Endothelial cell of umbilical vein (primary cell): ENCODE data around the gene RAB3B. TPM values are rescaled to one million over a fixed set of nuclear protein-coding genes. Genes with fewer than 3 reads are reported as not detected.
"Not testable (repeated sequence)": the region's sequence is repeated elsewhere in the genome, so short reads cannot be mapped to it uniquely, and the experiment has no call there.

Experiments used
- BruUV-seq: library from RNA; stranded (reverse); fragments of 400-500 nt; replicated peaks from 2 replicates; lab custom pipeline; 2021; lab: Mats Ljungman, UMichigan
- CTCF ChIA-PET: fragments of 300-600, 350-600 bp; sonication (Branson Sonifier 250); formaldehyde crosslinking; loops from one replicate; lab custom pipeline; 2021; ENCODE audit warnings: antibody characterized with exemption, inconsistent platforms; lab: Charles Lee
- POLR2A ChIA-PET: fragments of 300-600, 350-600 bp; sonication (Branson Sonifier 250); formaldehyde crosslinking; loops from one replicate; lab custom pipeline; 2021; ENCODE audit warnings: antibody characterized with exemption, inconsistent platforms; lab: Charles Lee
- DNase-seq: peaks from one replicate; pipeline ENCODE4 v3.0.0-alpha.2; 2011; ENCODE audit warnings: low read depth, low spot score
- FAIRE-seq: peaks from 2 replicates; lab custom pipeline; 2011; peaks lifted over from hg19 to GRCh38; lab: Jason Lieb, UNC
- H2AFZ ChIP-seq: 2 replicates; pipeline ENCODE4 v1.6.0; 2012; ENCODE audit warnings: low read depth, low read length, control low read depth, inconsistent platforms
- H3K27ac ChIP-seq: 2 replicates; pipeline ENCODE4 v1.5.1; 2011; ENCODE audit warnings: low read depth, mild to moderate bottlenecking, control low read depth, low read length, moderate library complexity; ENCODE audit not compliant: insufficient read depth
- H3K27me3 ChIP-seq, 2 experiments: 2 replicates each; pipeline versions ENCODE4 v1.6.0 to v1.6.1; 2011; ENCODE audit warnings: low read length in 2 of 2, mixed read lengths in 1 of 2; ENCODE audit not compliant: control insufficient read depth in 2 of 2, insufficient read depth in 2 of 2
- H3K36me3 ChIP-seq, 2 experiments: 2 replicates in 1 of 2; 3 replicates in 1 of 2; pipeline ENCODE4 v1.5.1; 2011; ENCODE audit warnings: low read length in 2 of 2, mild to moderate bottlenecking in 1 of 2, moderate library complexity in 1 of 2; ENCODE audit not compliant: control insufficient read depth in 2 of 2, insufficient read depth in 2 of 2; ENCODE audit errors: extremely low read depth in 1 of 2
- H3K4me1 ChIP-seq: 3 replicates; pipeline ENCODE4 v1.5.1; 2011; ENCODE audit warnings: mild to moderate bottlenecking, low read length; ENCODE audit not compliant: control insufficient read depth, insufficient read depth; ENCODE audit errors: extremely low read depth
- H3K4me2 ChIP-seq: 2 replicates; pipeline ENCODE4 v1.6.1; 2011; ENCODE audit warnings: low read length, control low read depth, mixed read lengths; ENCODE audit not compliant: insufficient read depth
- H3K4me3 ChIP-seq, 3 experiments: fragments of 200-600 bp in 1 of 3; sonication (generic), shearing (Covaris generic) in 1 of 3; replicated peaks in 1 of 3; 2 replicates each; pipeline ENCODE4 v1.5.1; 2011 to 2016; ENCODE audit warnings: control low read depth in 3 of 3, low read length in 3 of 3, mild to moderate bottlenecking in 2 of 3, inconsistent platforms in 1 of 3, low read depth in 1 of 3, moderate library complexity in 1 of 3; ENCODE audit not compliant: insufficient read depth in 1 of 3
- H3K79me2 ChIP-seq: 2 replicates; pipeline ENCODE4 v1.6.0; 2012; ENCODE audit warnings: low read length, inconsistent platforms; ENCODE audit not compliant: control insufficient read depth, insufficient read depth
- H3K9ac ChIP-seq: replicated peaks from 2 replicates; pipeline ENCODE3; 2011; ENCODE audit warnings: low read length, control low read depth; ENCODE audit not compliant: insufficient read depth; ENCODE audit errors: extremely low read depth
- H3K9me1 ChIP-seq: replicated peaks from 3 replicates; pipeline ENCODE4 v1.6.0; 2011; ENCODE audit warnings: mild to moderate bottlenecking, low read length; ENCODE audit not compliant: control insufficient read depth, insufficient read depth; ENCODE audit errors: extremely low read depth
- H3K9me3 ChIP-seq: replicated peaks from 2 replicates; pipeline ENCODE4 v1.5.1; 2012; ENCODE audit warnings: low read length, inconsistent platforms; ENCODE audit not compliant: control insufficient read depth, insufficient read depth
- H4K20me1 ChIP-seq: replicated peaks from 2 replicates; pipeline ENCODE3; 2011; ENCODE audit warnings: mild to moderate bottlenecking, low read length; ENCODE audit not compliant: control insufficient read depth, insufficient read depth; ENCODE audit errors: extremely low read depth
- CTCF ChIP-seq, 2 donors: IDR thresholded peaks; 1 replicate in 1 of 2; 2 replicates in 1 of 2; pipeline ENCODE4 v1.5.1; 2011; ENCODE audit warnings: low read length in 2 of 2, mild to moderate bottlenecking in 2 of 2, moderate library complexity in 2 of 2, control low read depth in 1 of 2, inconsistent platforms in 1 of 2, low read depth in 1 of 2; ENCODE audit not compliant: insufficient read depth in 1 of 2; ENCODE audit errors: extremely low read depth in 1 of 2
- EZH2 ChIP-seq: IDR thresholded peaks from 2 replicates; pipeline ENCODE4 v1.6.1; 2012; ENCODE audit warnings: borderline replicate concordance, low read depth, mild to moderate bottlenecking, moderate library complexity, low read length, inconsistent platforms; ENCODE audit not compliant: severe bottlenecking
- FOS ChIP-seq: IDR thresholded peaks from 2 replicates; pipeline ENCODE4 v1.6.1; 2011; ENCODE audit warnings: mild to moderate bottlenecking, low read length, moderate library complexity, borderline replicate concordance; ENCODE audit not compliant: insufficient read depth
- GATA2 ChIP-seq: IDR thresholded peaks from 2 replicates; pipeline ENCODE4 v1.7.0; 2011; ENCODE audit warnings: low read depth, mild to moderate bottlenecking, moderate library complexity, mixed read lengths, low read length; ENCODE audit not compliant: insufficient read length, insufficient read depth
- JUN ChIP-seq: IDR thresholded peaks from 2 replicates; pipeline ENCODE4 v1.6.1; 2011; ENCODE audit warnings: borderline replicate concordance, low read depth; ENCODE audit not compliant: insufficient read length, insufficient read depth
- MYC ChIP-seq: IDR thresholded peaks from one replicate; pipeline ENCODE4 v1.6.1; 2011; ENCODE audit warnings: mild to moderate bottlenecking, low read depth, low read length
- POLR2A ChIP-seq: IDR thresholded peaks from 2 replicates; pipeline ENCODE4 v1.6.1; 2012; ENCODE audit warnings: low read depth, mild to moderate bottlenecking, control low read depth, low read length
- POLR2AphosphoS5 ChIP-seq: IDR thresholded peaks from 2 replicates; pipeline ENCODE4 v1.6.1; 2012; ENCODE audit warnings: low read depth, mild to moderate bottlenecking, control low read depth, low read length, moderate library complexity; ENCODE audit not compliant: insufficient read depth
- dilution Hi-C: fragments of 300-500 bp; cut with MboI; formaldehyde crosslinking; loops from one replicate; pipeline ENCODE4 v1.15.0; 2019; ENCODE audit warnings: low sequenced_read_pairs; ENCODE audit not compliant: extremely low pct_ligation_motif_present
- intact Hi-C: fragments of 100-400 bp; cut with micrococcal nuclease; formaldehyde crosslinking; loops from one replicate; pipeline ENCODE4 v1.10.0; 2022
- polyA plus RNA-seq, 4 experiments: library from polyadenylated mRNA; depleted of rRNA in 3 of 4; stranded (reverse) in 3 of 4; unstranded in 1 of 4; fragments of >200 nt; gene quantifications; 2 replicates each; pipeline versions ENCODE4 v1.2.1 to v1.2.3, GENCODE V29; 2011 to 2012; ENCODE audit warnings: missing spikeins in 1 of 4
- total RNA-seq: library from RNA; stranded (reverse); gene quantifications from 2 replicates; pipeline ENCODE4 v1.2.3, GENCODE V29; 2021
- TF ChIP-seq, protein P1 (sequence below): IDR thresholded peaks from 2 replicates; pipeline ENCODE4 v1.6.1; 2011; ENCODE audit not compliant: insufficient read depth, insufficient read length

RAB3B gene
- total and polyA plus RNA-seq, 2 donors (not counting 3 experiments of a cell fraction or from before 2014, with no cell fraction given): 4.1 to 10.4 TPM

- intact Hi-C loops (loop anchor here (1.0 to 10.0 kb wide), 9 partner anchors 19 to 800 kb away; partner anchors contain the start of genes BTF3L4, COA7 and NRDC), dilution Hi-C loops (no loop called here)
- no peak overlapping the region for H3K4me3 ChIP-seq
- peak overlapping the region; percentile 66 for H3K9ac ChIP-seq
- H3K9me1 ChIP-seq: no peaks in the 10 kb centered on the region
- TF ChIP-seq JUN (peak; percentile 92), GATA2 (peak; percentile 51), CTCF (IDR thresholded peaks at IDR 0.05; ENCODE audit: extremely low read depth in 1 of 2, insufficient read depth in 1 of 2, low read depth in 1 of 2, low read length in 2 of 2) (no peak), POLR2AphosphoS5 (peak; percentile 65), EZH2 (no peak), POLR2A (no peak), FOS (peak; percentile 93), MYC (no peak)
- TF ChIP-seq, protein P1, sequence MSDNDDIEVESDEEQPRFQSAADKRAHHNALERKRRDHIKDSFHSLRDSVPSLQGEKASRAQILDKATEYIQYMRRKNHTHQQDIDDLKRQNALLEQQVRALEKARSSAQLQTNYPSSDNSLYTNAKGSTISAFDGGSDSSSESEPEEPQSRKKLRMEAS: no peak
- no peak overlapping the region for H2AFZ ChIP-seq
- no peaks in the 10 kb centered on the region for H4K20me1 ChIP-seq
- H3K27me3 ChIP-seq: no peaks in the 10 kb centered on the region
- H3K27ac ChIP-seq: peak overlapping the region; percentile 93
- no peaks in the 10 kb centered on the region for H3K9me3 ChIP-seq
- H3K4me2 ChIP-seq: peak overlapping the region; percentile 71
- no peaks in the 10 kb centered on the region for H3K79me2 ChIP-seq
- H3K4me1 ChIP-seq: peaks cover 23% of the 10 kb centered on the region
- DNase-seq (peak; percentile 83), FAIRE-seq (no peak)
- no TSS peak for BruUV-seq
- ChIA-PET CTCF (interaction anchor here (0.8 to 3.9 kb wide), 25 partner anchors 9 to 507 kb away, joined by 3 to 66 read pairs (median 6); partner anchors contain the start of genes KTI12, NRDC, ORC1 and PRPF38A), POLR2A (interaction anchor here (0.5 kb wide), 1 partner anchor 149 kb away, joined by 4 read pairs; no protein-coding TSS in a partner anchor)
- H3K36me3 ChIP-seq: no peaks in the 10 kb centered on the region
These were observed 92.8 kb downstream of the RAB3B start for GRCh38 chr1:51897699-51898031.

DNA sequence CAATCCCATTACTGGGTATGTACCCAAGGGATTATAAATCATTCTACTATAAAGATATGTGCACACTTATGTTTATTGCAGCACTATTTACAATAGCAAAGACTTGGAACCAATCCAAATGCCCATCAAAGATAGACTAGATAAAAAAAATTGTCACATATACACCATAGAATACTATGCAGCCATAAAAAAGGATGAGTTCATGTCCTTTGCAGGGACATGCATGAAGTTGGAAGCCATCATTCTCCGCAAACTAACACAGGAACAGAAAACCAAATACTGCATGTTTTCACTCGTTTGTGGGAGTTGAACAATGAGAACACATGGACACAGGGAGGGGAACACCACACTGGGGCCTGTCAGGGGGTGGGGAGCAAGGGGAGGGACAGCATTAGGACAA is 95.8 kb downstream of the RAB3B start:
- H3K79me2 ChIP-seq, H3K4me3 ChIP-seq, H3K9ac ChIP-seq, H3K9me3 ChIP-seq, BruUV-seq, DNase-seq, dilution Hi-C loops, H3K27ac ChIP-seq, H4K20me1 ChIP-seq, H2AFZ ChIP-seq, H3K9me1 ChIP-seq, POLR2A ChIA-PET, H3K4me2 ChIP-seq, H3K36me3 ChIP-seq, CTCF ChIA-PET, H3K27me3 ChIP-seq, FAIRE-seq: not testable (repeated sequence)
- H3K4me1 ChIP-seq: peaks cover 23% of the 10 kb centered on the region
- intact Hi-C loops: loop anchor here (5.0 to 10.0 kb wide), 3 partner anchors 230 to 803 kb away; partner anchors contain the start of gene COA7
